A172 (cell line): Measurements from ENCODE around the gene ANKK1. TPM values are rescaled to one million over a fixed set of nuclear protein-coding genes. Genes with fewer than 3 reads are reported as not detected.

Experiments
- total RNA-seq: library from RNA; depleted of rRNA; stranded (reverse); fragments of >200 nt; shearing (Covaris generic); gene quantifications from 2 replicates; pipeline ENCODE4 v1.2.3, GENCODE V29; 2014; rRNA removed

Gene ANKK1
- total RNA-seq, 1 experiment from 2014 or later = not detected

Other genes starting within 250 kb of the ANKK1 start
- 6.9 and 9.1 TPM in 2 replicates for gene TTC12, start 73.2 kb upstream of the ANKK1 start, total RNA-seq
- not detected in 2 replicates for gene DRD2, start 87.6 kb downstream of the ANKK1 start, total RNA-seq